Measurements from ENCODE around the gene TMEM245. TPM values are rescaled to one million over a fixed set of nuclear protein-coding genes. Genes with fewer than 3 reads are reported as not detected.

TMEM245 gene
- total RNA-seq, 4 donors from 2014 or later, result 45.7 to 121 (median 71.4) TPM

- in situ Hi-C loops (cut with MboI; ENCODE audit: low sequenced_read_pairs in 4 of 4), result loop anchor here in 1 of 4 donors (25.0 kb wide), 1 partner anchor 106 kb away; the partner anchor contains the start of genes ACTL7A and ACTL7B
- no peak for TF ChIP-seq POLR2A (IDR thresholded peaks at IDR 0.05)
- no peak for TF ChIP-seq CTCF (IDR thresholded peaks at IDR 0.05 in 4 of 5, conservative IDR thresholded peaks at IDR 0.05 in 1 of 5)
- Histone ChIP-seq H3K27ac (no peak overlapping the region), H3K4me3 (no peak overlapping the region), H3K4me1 (no peaks in the 10 kb centered on the region), H3K36me3 (no peaks in the 10 kb centered on the region), H3K27me3 (no peaks in the 10 kb centered on the region), H3K9me3 (no peaks in the 10 kb centered on the region)
- ATAC-seq (no peak), DNase-seq (no peak)
- intact Hi-C loops (cut with DNase I; ENCODE audit: low total_unique reads), result no loop called here
These were observed 151.8 kb downstream of the TMEM245 start for GRCh38 chr9:108967916-108968315.

MicroRNAs encoded within 50 kb of the gene (microRNA counts, 767-probe panel; counts per million panel counts)
- microRNA hsa-miR-32-5p, result 356 to 448 counts per million in 2 donors

Small RNAs within 50 kb of the gene (microRNA-seq; reads per million reads assigned to microRNA genes)
- gene MIR32 (ENCODE audit: borderline replicate concordance in 2 of 2), result 97.0 to 143 reads per million in 2 donors

Other genes starting within 250 kb of the TMEM245 start
- gene ELP1, start 185.8 kb downstream of the TMEM245 start, total RNA-seq, result 10 to 100 TPM in 3 of 4 donors, 1 to 10 TPM in 1; 9.4 to 24.3 (median 13.5) TPM
- 10 to 100 TPM in 1 of 4 donors, 1 to 10 TPM in 3; 7.5 to 10.9 (median 8.1) TPM for gene ABITRAM, start 185.5 kb downstream of the TMEM245 start, total RNA-seq
- 10 to 100 TPM; 17.8 to 75.4 (median 44.8) TPM for gene CTNNAL1, start 106.4 kb downstream of the TMEM245 start, total RNA-seq
- gene FRRS1L, start 47.3 kb upstream of the TMEM245 start, total RNA-seq, result under 1 TPM in 1 of 4 donors, not detected in 3; 0.02 TPM
- 1 to 10 TPM; 3.8 to 6.9 (median 6.1) TPM for gene EPB41L4B, start 201.1 kb upstream of the TMEM245 start, total RNA-seq

Data from gastrocnemius medialis (tissue), 4 donors.